ENCODE measurements around the gene CAMP. TPM values are rescaled to one million over a fixed set of nuclear protein-coding genes. Genes with fewer than 3 reads are reported as not detected.
"Not testable (repeated sequence)": the region's sequence is repeated elsewhere in the genome, so short reads cannot be mapped to it uniquely, and the experiment has no call there.

Gene CAMP
- total and polyA plus RNA-seq, 2 donors (not counting 1 experiment from before 2014, with no cell fraction given), result not detected

- Histone ChIP-seq H3K4me3 (replicated peaks in 1 of 4; ENCODE audit: control extremely low read depth in 1 of 4, insufficient read depth in 1 of 4, low read depth in 3 of 4, low read length in 4 of 4) (no peak overlapping the region), H3K36me3 (ENCODE audit: control insufficient read depth, insufficient read depth, low read length) (no peaks in the 10 kb centered on the region), H3K9me3 (ENCODE audit: control insufficient read depth, insufficient read depth, low read depth, low read length) (no peaks in the 10 kb centered on the region), H3K9ac (ENCODE audit: insufficient read depth, low read length) (no peak overlapping the region), H4K20me1 (ENCODE audit: control insufficient read depth, extremely low read depth, insufficient read depth, low read length) (no peaks in the 10 kb centered on the region), H3K4me1 (ENCODE audit: control insufficient read depth, extremely low read depth, insufficient read depth, low read length) (no peaks in the 10 kb centered on the region), H3K4me2 (ENCODE audit: extremely low read depth, insufficient read depth, low read length) (no peak overlapping the region), H3K79me2 (ENCODE audit: control insufficient read depth, insufficient read depth, low read length) (no peaks in the 10 kb centered on the region), H3K27ac (ENCODE audit: insufficient read depth, low read length) (no peak overlapping the region), H2AFZ (ENCODE audit: low read length) (no peak overlapping the region), H3K27me3 (ENCODE audit: control insufficient read depth, insufficient read depth, low read length) (no peaks in the 10 kb centered on the region)
- TF ChIP-seq EZH2 (IDR thresholded peaks at IDR 0.05; ENCODE audit: low read length, missing control alignments) (no peak), CTCF (conservative IDR thresholded peaks at IDR 0.05 in 1 of 2, IDR thresholded peaks at IDR 0.05 in 1 of 2; ENCODE audit: low read depth in 1 of 2, low read length in 2 of 2) (no peak)
- no peak for DNase-seq (ENCODE audit: low read depth in 2 of 2)
Measured at GRCh38 chr3:48269592-48269991, 46.3 kb downstream of the CAMP start.

- no peaks in the 10 kb centered on the region for H3K79me2 ChIP-seq (ENCODE audit: control insufficient read depth, insufficient read depth, low read length)
- no peak for TF ChIP-seq EZH2 (IDR thresholded peaks at IDR 0.05; ENCODE audit: low read length, missing control alignments)
- H3K36me3 ChIP-seq (ENCODE audit: control insufficient read depth, insufficient read depth, low read length), result no peaks in the 10 kb centered on the region
- H2AFZ ChIP-seq (ENCODE audit: low read length), result no peak overlapping the region
- DNase-seq (ENCODE audit: low read depth in 2 of 2), result no peak
- H3K4me1 ChIP-seq (ENCODE audit: control insufficient read depth, extremely low read depth, insufficient read depth, low read length), result no peaks in the 10 kb centered on the region
- H3K4me2 ChIP-seq (ENCODE audit: extremely low read depth, insufficient read depth, low read length), result no peak overlapping the region
- no peaks in the 10 kb centered on the region for H3K27me3 ChIP-seq (ENCODE audit: control insufficient read depth, insufficient read depth, low read length)
- no peaks in the 10 kb centered on the region for H4K20me1 ChIP-seq (ENCODE audit: control insufficient read depth, extremely low read depth, insufficient read depth, low read length)
- no peak overlapping the region for H3K9ac ChIP-seq (ENCODE audit: insufficient read depth, low read length)
- H3K9me3 ChIP-seq (ENCODE audit: control insufficient read depth, insufficient read depth, low read depth, low read length), result no peaks in the 10 kb centered on the region
- no peak overlapping the region for H3K4me3 ChIP-seq (replicated peaks in 1 of 4; ENCODE audit: control extremely low read depth in 1 of 4, insufficient read depth in 1 of 4, low read depth in 3 of 4, low read length in 4 of 4)
- H3K27ac ChIP-seq (ENCODE audit: insufficient read depth, low read length), result no peak overlapping the region
Measured at GRCh38 chr3:48270306-48270705, 47.0 kb downstream of the CAMP start.

GRCh38 chr3:48271223-48271622 is 47.9 kb downstream of the CAMP start:
- not testable (repeated sequence) for H3K4me3 ChIP-seq (replicated peaks in 1 of 4; ENCODE audit: control extremely low read depth in 1 of 4, insufficient read depth in 1 of 4, low read depth in 3 of 4, low read length in 4 of 4); DNase-seq (ENCODE audit: low read depth in 2 of 2); H4K20me1 ChIP-seq (ENCODE audit: control insufficient read depth, extremely low read depth, insufficient read depth, low read length); H3K27me3 ChIP-seq (ENCODE audit: control insufficient read depth, insufficient read depth, low read length); H3K4me1 ChIP-seq (ENCODE audit: control insufficient read depth, extremely low read depth, insufficient read depth, low read length); H3K9me3 ChIP-seq (ENCODE audit: control insufficient read depth, insufficient read depth, low read depth, low read length); H3K4me2 ChIP-seq (ENCODE audit: extremely low read depth, insufficient read depth, low read length); H3K36me3 ChIP-seq (ENCODE audit: control insufficient read depth, insufficient read depth, low read length); H3K79me2 ChIP-seq (ENCODE audit: control insufficient read depth, insufficient read depth, low read length); H3K9ac ChIP-seq (ENCODE audit: insufficient read depth, low read length); H3K27ac ChIP-seq (ENCODE audit: insufficient read depth, low read length); H2AFZ ChIP-seq (ENCODE audit: low read length)

- no peaks in the 10 kb centered on the region for H3K79me2 ChIP-seq (ENCODE audit: control insufficient read depth, insufficient read depth, low read length)
- no peaks in the 10 kb centered on the region for H3K4me1 ChIP-seq (ENCODE audit: control insufficient read depth, extremely low read depth, insufficient read depth, low read length)
- H3K36me3 ChIP-seq (ENCODE audit: control insufficient read depth, insufficient read depth, low read length), result no peaks in the 10 kb centered on the region
- H2AFZ ChIP-seq (ENCODE audit: low read length), result no peak overlapping the region
- H4K20me1 ChIP-seq (ENCODE audit: control insufficient read depth, extremely low read depth, insufficient read depth, low read length), result no peaks in the 10 kb centered on the region
- no peak overlapping the region for H3K9ac ChIP-seq (ENCODE audit: insufficient read depth, low read length)
- H3K27me3 ChIP-seq (ENCODE audit: control insufficient read depth, insufficient read depth, low read length), result no peaks in the 10 kb centered on the region
- H3K27ac ChIP-seq (ENCODE audit: insufficient read depth, low read length), result no peak overlapping the region
- DNase-seq (ENCODE audit: low read depth in 2 of 2), result no peak
- no peaks in the 10 kb centered on the region for H3K9me3 ChIP-seq (ENCODE audit: control insufficient read depth, insufficient read depth, low read depth, low read length)
- H3K4me3 ChIP-seq (replicated peaks in 1 of 4; ENCODE audit: control extremely low read depth in 1 of 4, insufficient read depth in 1 of 4, low read depth in 3 of 4, low read length in 4 of 4), result no peak overlapping the region
- H3K4me2 ChIP-seq (ENCODE audit: extremely low read depth, insufficient read depth, low read length), result no peak overlapping the region
- TF ChIP-seq EZH2 (IDR thresholded peaks at IDR 0.05; ENCODE audit: low read length, missing control alignments) (no peak), CTCF (conservative IDR thresholded peaks at IDR 0.05 in 1 of 2, IDR thresholded peaks at IDR 0.05 in 1 of 2; ENCODE audit: low read depth in 1 of 2, low read length in 2 of 2) (no peak)
Measured at GRCh38 chr3:48271763-48272498, 48.6 kb downstream of the CAMP start.
